Mammary epithelial cell (primary cell): ENCODE results near the gene TNFSF8.

Experiments used
- CTCF ChIP-seq, 2 donors: IDR thresholded peaks in 1 of 2; conservative IDR thresholded peaks in 1 of 2; 2 replicates each; pipeline ENCODE4 v1.5.1; 2011 to 2012; ENCODE audit warnings: inconsistent platforms in 2 of 2, low read length in 2 of 2, mild to moderate bottlenecking in 2 of 2, control low read depth in 1 of 2, low read depth in 1 of 2; ENCODE audit not compliant: insufficient read depth in 1 of 2; ENCODE audit errors: extremely low read depth in 1 of 2
- EZH2 ChIP-seq: IDR thresholded peaks from 2 replicates; pipeline ENCODE4 v1.6.1; 2012; ENCODE audit warnings: low read length, inconsistent platforms, borderline replicate concordance

GRCh38 chr9:114878879-114879564 lies 51.4 kb downstream of the TNFSF8 start:
- TF ChIP-seq CTCF (conservative IDR thresholded peaks at IDR 0.05 in 1 of 2, IDR thresholded peaks at IDR 0.05 in 1 of 2; ENCODE audit: extremely low read depth in 1 of 2, insufficient read depth in 1 of 2, low read depth in 1 of 2, low read length in 2 of 2) (no peak), EZH2 (no peak)
